ENCODE measurements around the gene TRAPPC12.

The TRAPPC12 gene

DNA sequence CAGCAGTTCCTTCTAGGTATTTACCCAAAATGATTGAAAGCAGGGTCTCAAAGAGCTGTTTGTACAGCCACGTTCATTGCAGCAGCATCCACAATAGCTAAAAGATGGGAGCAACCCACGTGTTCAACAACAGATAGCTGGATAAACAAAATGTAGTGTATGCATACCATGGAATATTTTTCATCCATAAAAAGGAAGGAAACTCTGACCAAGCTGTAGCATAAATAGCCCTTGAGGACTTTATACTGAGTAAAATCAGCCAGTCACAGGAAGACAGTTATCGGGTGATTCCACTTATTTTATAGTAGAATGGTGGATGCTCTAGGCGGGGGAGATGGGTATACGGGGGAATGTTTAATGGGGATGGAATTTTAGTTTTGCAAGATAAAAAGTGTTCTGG, 7.5 kb downstream of the TRAPPC12 start:
- H2BK15ac ChIP-seq (ENCODE audit: low read depth, poor library complexity, severe bottlenecking): no peak overlapping the region
- peaks cover 2% of the 10 kb centered on the region for H3K4me1 ChIP-seq (ENCODE audit: control insufficient read depth, insufficient read depth, low read depth, low read length)
- no peak overlapping the region for H2BK120ac ChIP-seq (ENCODE audit: low read depth, low read length)
- H3K4me3 ChIP-seq (ENCODE audit: insufficient read depth in 1 of 2, low read depth in 1 of 2, low read length in 2 of 2): no peak overlapping the region
- H3K36me3 ChIP-seq (ENCODE audit: control insufficient read depth in 1 of 2, insufficient read depth in 2 of 2, low read depth in 1 of 2, low read length in 2 of 2): peaks cover 36 to 68% of the 10 kb centered on the region in 2 experiments
- no peak overlapping the region for H3K14ac ChIP-seq (ENCODE audit: low read length in 2 of 2)
- H3K9ac ChIP-seq (ENCODE audit: low read length): no peak overlapping the region
- no peaks in the 10 kb centered on the region for H3K9me3 ChIP-seq (ENCODE audit: control insufficient read depth, low read length)
- H3K18ac ChIP-seq (ENCODE audit: low read depth in 1 of 2, low read length in 2 of 2): no peak overlapping the region
- H2AFZ ChIP-seq (ENCODE audit: low read depth, low read length): no peak overlapping the region
- peaks cover 40% of the 10 kb centered on the region for H3K79me1 ChIP-seq (replicated peaks; ENCODE audit: low read length, poor library complexity, severe bottlenecking)
- no peak overlapping the region for H3K4ac ChIP-seq (ENCODE audit: low read depth in 1 of 2, low read length in 2 of 2)
- WGBS: 97% methylated on average over 4 of the region's 5 CpGs
- no peak overlapping the region for H2AK5ac ChIP-seq (ENCODE audit: low read length, severe bottlenecking)
- H2BK5ac ChIP-seq (ENCODE audit: low read depth, low read length, poor library complexity, severe bottlenecking): no peak overlapping the region
- no peak overlapping the region for H2BK12ac ChIP-seq (ENCODE audit: low read length in 2 of 2)
- no peak for DNase-seq
- H3K27ac ChIP-seq (ENCODE audit: low read length, poor library complexity, severe bottlenecking): no peak overlapping the region
- H4K8ac ChIP-seq (ENCODE audit: low read length): no peak overlapping the region
- no peak overlapping the region for H4K91ac ChIP-seq (ENCODE audit: low read length)
- no peak overlapping the region for H3K23ac ChIP-seq (ENCODE audit: low read length in 2 of 2)
- no peaks in the 10 kb centered on the region for H3K27me3 ChIP-seq (ENCODE audit: control insufficient read depth in 1 of 2, insufficient read depth in 1 of 2, low read length in 2 of 2)
- no peak overlapping the region for H3K4me2 ChIP-seq (ENCODE audit: low read length, poor library complexity, severe bottlenecking)

DNA sequence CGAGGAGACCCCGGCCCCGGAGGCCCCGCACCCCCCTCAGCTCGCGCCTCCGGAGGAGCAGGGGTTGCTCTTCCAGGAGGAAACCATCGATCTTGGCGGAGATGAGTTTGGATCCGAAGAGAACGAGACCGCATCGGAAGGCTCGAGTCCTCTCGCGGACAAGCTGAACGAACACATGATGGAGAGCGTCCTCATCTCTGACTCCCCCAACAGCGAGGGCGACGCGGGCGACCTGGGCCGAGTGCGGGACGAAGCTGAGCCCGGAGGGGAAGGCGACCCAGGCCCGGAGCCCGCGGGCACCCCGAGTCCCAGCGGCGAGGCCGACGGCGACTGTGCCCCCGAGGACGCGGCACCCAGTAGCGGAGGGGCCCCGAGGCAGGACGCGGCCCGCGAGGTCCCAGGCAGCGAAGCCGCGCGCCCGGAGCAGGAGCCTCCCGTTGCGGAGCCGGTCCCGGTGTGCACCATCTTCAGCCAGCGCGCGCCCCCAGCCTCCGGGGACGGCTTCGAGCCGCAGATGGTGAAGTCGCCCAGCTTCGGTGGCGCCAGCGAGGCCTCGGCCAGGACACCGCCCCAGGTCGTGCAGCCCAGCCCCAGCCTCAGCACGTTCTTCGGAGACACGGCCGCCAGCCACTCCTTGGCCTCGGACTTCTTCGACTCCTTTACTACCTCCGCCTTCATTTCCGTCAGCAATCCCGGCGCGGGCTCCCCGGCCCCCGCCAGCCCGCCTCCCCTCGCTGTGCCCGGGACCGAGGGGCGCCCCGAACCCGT, 8.3 kb downstream of the TRAPPC12 start:
- Histone ChIP-seq H2BK120ac (ENCODE audit: low read depth, low read length) (no peak overlapping the region), H3K79me1 (replicated peaks; ENCODE audit: low read length, poor library complexity, severe bottlenecking) (peaks cover 39% of the 10 kb centered on the region), H2BK12ac (ENCODE audit: low read length in 2 of 2) (no peak overlapping the region), H4K91ac (ENCODE audit: low read length) (no peak overlapping the region), H4K8ac (ENCODE audit: low read length) (no peak overlapping the region), H3K4ac (ENCODE audit: low read depth in 1 of 2, low read length in 2 of 2) (no peak overlapping the region), H3K27ac (ENCODE audit: low read length, poor library complexity, severe bottlenecking) (no peak overlapping the region), H2AK5ac (ENCODE audit: low read length, severe bottlenecking) (no peak overlapping the region), H3K9ac (ENCODE audit: low read length) (no peak overlapping the region), H3K9me3 (ENCODE audit: control insufficient read depth, low read length) (no peaks in the 10 kb centered on the region), H3K23ac (ENCODE audit: low read length in 2 of 2) (no peak overlapping the region), H3K4me3 (ENCODE audit: insufficient read depth in 1 of 2, low read depth in 1 of 2, low read length in 2 of 2) (no peak overlapping the region), H2BK5ac (ENCODE audit: low read depth, low read length, poor library complexity, severe bottlenecking) (no peak overlapping the region), H3K18ac (ENCODE audit: low read depth in 1 of 2, low read length in 2 of 2) (no peak overlapping the region), H3K27me3 (ENCODE audit: control insufficient read depth in 1 of 2, insufficient read depth in 1 of 2, low read length in 2 of 2) (no peaks in the 10 kb centered on the region), H2BK15ac (ENCODE audit: low read depth, poor library complexity, severe bottlenecking) (no peak overlapping the region), H2AFZ (ENCODE audit: low read depth, low read length) (no peak overlapping the region), H3K14ac (ENCODE audit: low read length in 2 of 2) (no peak overlapping the region), H3K4me2 (ENCODE audit: low read length, poor library complexity, severe bottlenecking) (no peak overlapping the region), H3K4me1 (ENCODE audit: control insufficient read depth, insufficient read depth, low read depth, low read length) (no peaks in the 10 kb centered on the region), H3K36me3 (ENCODE audit: control insufficient read depth in 1 of 2, insufficient read depth in 2 of 2, low read depth in 1 of 2, low read length in 2 of 2) (peaks cover 39 to 70% of the 10 kb centered on the region in 2 experiments)
- 99% methylated on average over 89 of the region's 89 CpGs for WGBS
- DNase-seq: no peak

DNA sequence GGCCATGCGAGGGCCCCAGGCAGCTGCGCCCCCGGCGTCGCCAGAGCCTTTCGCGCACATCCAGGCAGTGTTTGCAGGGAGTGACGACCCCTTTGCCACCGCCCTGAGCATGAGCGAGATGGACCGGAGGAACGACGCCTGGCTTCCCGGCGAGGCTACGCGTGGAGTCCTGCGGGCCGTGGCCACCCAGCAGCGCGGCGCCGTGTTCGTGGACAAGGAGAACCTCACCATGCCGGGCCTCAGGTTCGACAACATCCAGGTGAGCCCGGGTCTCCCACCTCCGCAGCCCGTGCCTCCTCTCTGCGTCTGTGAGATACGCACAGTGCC, 8.9 kb downstream of the TRAPPC12 start:
- no peak for DNase-seq
- H3K4me2 ChIP-seq (ENCODE audit: low read length, poor library complexity, severe bottlenecking): no peak overlapping the region
- H3K14ac ChIP-seq (ENCODE audit: low read length in 2 of 2): no peak overlapping the region
- H2AK5ac ChIP-seq (ENCODE audit: low read length, severe bottlenecking): no peak overlapping the region
- H4K8ac ChIP-seq (ENCODE audit: low read length): no peak overlapping the region
- no peak overlapping the region for H2AFZ ChIP-seq (ENCODE audit: low read depth, low read length)
- no peaks in the 10 kb centered on the region for H3K27me3 ChIP-seq (ENCODE audit: control insufficient read depth in 1 of 2, insufficient read depth in 1 of 2, low read length in 2 of 2)
- no peaks in the 10 kb centered on the region for H3K4me1 ChIP-seq (ENCODE audit: control insufficient read depth, insufficient read depth, low read depth, low read length)
- 97% methylated on average over 27 of the region's 31 CpGs for WGBS
- no peak overlapping the region for H2BK5ac ChIP-seq (ENCODE audit: low read depth, low read length, poor library complexity, severe bottlenecking)
- no peak overlapping the region for H2BK120ac ChIP-seq (ENCODE audit: low read depth, low read length)
- no peak overlapping the region for H2BK15ac ChIP-seq (ENCODE audit: low read depth, poor library complexity, severe bottlenecking)
- no peak overlapping the region for H3K23ac ChIP-seq (ENCODE audit: low read length in 2 of 2)
- no peak overlapping the region for H3K27ac ChIP-seq (ENCODE audit: low read length, poor library complexity, severe bottlenecking)
- H4K91ac ChIP-seq (ENCODE audit: low read length): no peak overlapping the region
- H3K4me3 ChIP-seq (ENCODE audit: insufficient read depth in 1 of 2, low read depth in 1 of 2, low read length in 2 of 2): no peak overlapping the region
- H3K18ac ChIP-seq (ENCODE audit: low read depth in 1 of 2, low read length in 2 of 2): no peak overlapping the region
- H3K9me3 ChIP-seq (ENCODE audit: control insufficient read depth, low read length): no peaks in the 10 kb centered on the region
- H3K4ac ChIP-seq (ENCODE audit: low read depth in 1 of 2, low read length in 2 of 2): no peak overlapping the region
- H2BK12ac ChIP-seq (ENCODE audit: low read length in 2 of 2): no peak overlapping the region
- H3K79me1 ChIP-seq (replicated peaks; ENCODE audit: low read length, poor library complexity, severe bottlenecking): peaks cover 40% of the 10 kb centered on the region
- no peak overlapping the region for H3K9ac ChIP-seq (ENCODE audit: low read length)
- peaks cover 38 to 72% of the 10 kb centered on the region in 2 experiments for H3K36me3 ChIP-seq (ENCODE audit: control insufficient read depth in 1 of 2, insufficient read depth in 2 of 2, low read depth in 1 of 2, low read length in 2 of 2)

DNA sequence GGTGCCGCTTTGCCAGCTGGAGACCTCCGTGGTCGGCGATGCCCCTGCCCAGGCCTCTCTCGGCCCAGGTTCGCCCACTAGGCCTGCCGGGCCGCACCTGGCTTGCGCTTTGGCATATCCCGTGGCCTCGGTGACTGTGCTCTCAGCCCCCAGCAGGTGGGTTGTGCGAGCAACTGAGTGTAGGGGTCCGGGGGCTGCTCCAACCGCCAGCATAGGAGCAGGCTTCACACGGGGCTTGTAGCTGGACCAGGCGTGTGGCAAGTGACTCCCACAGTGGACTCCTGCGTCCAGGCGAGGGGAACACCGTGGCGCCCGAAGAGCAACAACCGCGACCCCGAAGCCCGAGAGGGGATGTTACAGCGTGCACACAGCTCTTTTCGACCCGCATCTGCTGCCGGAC, 9.7 kb downstream of the TRAPPC12 start:
- no peak overlapping the region for H2BK15ac ChIP-seq (ENCODE audit: low read depth, poor library complexity, severe bottlenecking)

More for the DNA sequence above, 9.7 kb downstream of the TRAPPC12 start:
- peaks cover 3% of the 10 kb centered on the region for H3K9me3 ChIP-seq (ENCODE audit: control insufficient read depth, low read length)
- no peak overlapping the region for H4K91ac ChIP-seq (ENCODE audit: low read length)
- H3K18ac ChIP-seq (ENCODE audit: low read depth in 1 of 2, low read length in 2 of 2): no peak overlapping the region
- no peak overlapping the region for H3K14ac ChIP-seq (ENCODE audit: low read length in 2 of 2)
- H2BK120ac ChIP-seq (ENCODE audit: low read depth, low read length): no peak overlapping the region
- no peak overlapping the region for H3K9ac ChIP-seq (ENCODE audit: low read length)
- H2AFZ ChIP-seq (ENCODE audit: low read depth, low read length): no peak overlapping the region
- H3K36me3 ChIP-seq (ENCODE audit: control insufficient read depth in 1 of 2, insufficient read depth in 2 of 2, low read depth in 1 of 2, low read length in 2 of 2): peaks cover 37 to 78% of the 10 kb centered on the region in 2 experiments
- WGBS: 98% methylated on average over 29 of the region's 29 CpGs
- H3K4ac ChIP-seq (ENCODE audit: low read depth in 1 of 2, low read length in 2 of 2): no peak overlapping the region
- H2AK5ac ChIP-seq (ENCODE audit: low read length, severe bottlenecking): no peak overlapping the region
- H4K8ac ChIP-seq (ENCODE audit: low read length): no peak overlapping the region
- no peak for DNase-seq
- no peak overlapping the region for H2BK5ac ChIP-seq (ENCODE audit: low read depth, low read length, poor library complexity, severe bottlenecking)
- H3K4me1 ChIP-seq (ENCODE audit: control insufficient read depth, insufficient read depth, low read depth, low read length): no peaks in the 10 kb centered on the region
- H3K27ac ChIP-seq (ENCODE audit: low read length, poor library complexity, severe bottlenecking): no peak overlapping the region
- no peaks in the 10 kb centered on the region for H3K27me3 ChIP-seq (ENCODE audit: control insufficient read depth in 1 of 2, insufficient read depth in 1 of 2, low read length in 2 of 2)
- H3K4me3 ChIP-seq (ENCODE audit: insufficient read depth in 1 of 2, low read depth in 1 of 2, low read length in 2 of 2): no peak overlapping the region
- no peak overlapping the region for H2BK12ac ChIP-seq (ENCODE audit: low read length in 2 of 2)
- H3K4me2 ChIP-seq (ENCODE audit: low read length, poor library complexity, severe bottlenecking): no peak overlapping the region
- H3K23ac ChIP-seq (ENCODE audit: low read length in 2 of 2): no peak overlapping the region
- peaks cover 42% of the 10 kb centered on the region for H3K79me1 ChIP-seq (replicated peaks; ENCODE audit: low read length, poor library complexity, severe bottlenecking)

Data from mesenchymal stem cell (in vitro differentiated cells and primary cell).